PC-9 (cell line): ENCODE results near the gene HIF1AN. TPM values are rescaled to one million over a fixed set of nuclear protein-coding genes. Genes with fewer than 3 reads are reported as not detected.

ENCODE experiments used
- BruUV-seq: library from RNA; stranded (reverse); fragments of 400-500 nt; replicated peaks from 2 replicates; lab custom pipeline; 2021; lab: Mats Ljungman, UMichigan
- CTCF ChIA-PET: fragments of 300-600 bp; sonication (Branson Sonifier 250); formaldehyde crosslinking; loops from one replicate; lab custom pipeline; 2022; ENCODE audit warnings: antibody characterized with exemption; lab: Charles Lee
- POLR2A ChIA-PET: fragments of 300-600 bp; sonication (Branson Sonifier 250); formaldehyde crosslinking; loops from one replicate; lab custom pipeline; 2022; ENCODE audit warnings: antibody characterized with exemption; ENCODE audit not compliant: unreplicated experiment; lab: Charles Lee
- DNase-seq, 2 experiments: peaks; one replicate each; pipeline versions ENCODE4 v3.0.0 to v3.0.0-alpha.2; 2015 to 2022; ENCODE audit warnings: mixed read lengths in 1 of 2
- H2AFZ ChIP-seq: fragments of 200-600 bp; sonication (generic); 2 replicates; pipeline ENCODE4 v1.8.1; 2017; ENCODE audit warnings: antibody characterized with exemption
- H3F3A ChIP-seq: fragments of 200-600 bp; sonication (generic); 2 replicates; pipeline ENCODE4 v1.8.1; 2017; ENCODE audit warnings: antibody characterized with exemption, mild to moderate bottlenecking, low read depth; ENCODE audit not compliant: insufficient read depth
- H3K27ac ChIP-seq: fragments of 200-600 bp; sonication (generic); 2 replicates; pipeline ENCODE4 v1.6.1; 2016; ENCODE audit warnings: mixed run types
- H3K27me3 ChIP-seq: fragments of 200-600 bp; sonication (generic); 2 replicates; pipeline ENCODE4 v1.6.1; 2016; ENCODE audit warnings: low read depth, mixed run types; ENCODE audit not compliant: insufficient read depth
- H3K36me3 ChIP-seq: fragments of 200-600 bp; sonication (generic); 2 replicates; pipeline ENCODE4 v1.6.1; 2016; ENCODE audit warnings: low read depth, mixed run types
- H3K4me1 ChIP-seq: fragments of 200-600 bp; sonication (generic); replicated peaks from 2 replicates; pipeline ENCODE4 v1.6.1; 2016; ENCODE audit warnings: mixed run types; ENCODE audit not compliant: insufficient read depth
- H3K4me2 ChIP-seq: fragments of 200-600 bp; sonication (generic); 2 replicates; pipeline ENCODE4 v1.6.1; 2017; ENCODE audit warnings: mixed run types
- H3K4me3 ChIP-seq: fragments of 200-600 bp; sonication (generic); 2 replicates; pipeline ENCODE4 v1.6.1; 2016; ENCODE audit warnings: mixed run types
- H3K79me2 ChIP-seq: fragments of 200-600 bp; sonication (generic); 2 replicates; pipeline ENCODE4 v1.6.1; 2017; ENCODE audit warnings: low read depth, mixed run types
- H3K9me2 ChIP-seq: fragments of 200-600 bp; sonication (generic); 2 replicates; pipeline ENCODE4 v1.8.1; 2017; ENCODE audit warnings: mild to moderate bottlenecking; ENCODE audit not compliant: insufficient read depth
- H3K9me3 ChIP-seq: fragments of 200-600 bp; sonication (generic); 2 replicates; pipeline ENCODE4 v1.8.1; 2016; ENCODE audit warnings: low read depth; ENCODE audit not compliant: insufficient read depth
- H4K20me1 ChIP-seq: fragments of 200-600 bp; sonication (generic); 2 replicates; pipeline ENCODE4 v1.8.1; 2017; ENCODE audit not compliant: insufficient read depth
- EZH2 ChIP-seq: fragments of 200-600 bp; sonication (generic); IDR thresholded peaks from 2 replicates; pipeline ENCODE4 v1.8.0; 2017; ENCODE audit warnings: antibody characterized with exemption, low read depth
- intact Hi-C: fragments of 100-400 bp; cut with micrococcal nuclease; formaldehyde crosslinking; loops from one replicate; pipeline ENCODE4 v1.10.0; 2022; ENCODE audit not compliant: unreplicated experiment
- total RNA-seq: library from RNA; stranded (reverse); gene quantifications from 2 replicates; pipeline ENCODE4 v1.2.3, GENCODE V29; 2021
- TF ChIP-seq, protein P1 (sequence below): fragments of 200-600 bp; sonication (generic); conservative IDR thresholded peaks from 2 replicates; pipeline ENCODE4 v1.6.1; 2017; ENCODE audit warnings: mixed run types, antibody characterized with exemption, mild to moderate bottlenecking, moderate library complexity

Gene HIF1AN
- total RNA-seq, 1 experiment from 2014 or later: 42.0 TPM

DNA sequence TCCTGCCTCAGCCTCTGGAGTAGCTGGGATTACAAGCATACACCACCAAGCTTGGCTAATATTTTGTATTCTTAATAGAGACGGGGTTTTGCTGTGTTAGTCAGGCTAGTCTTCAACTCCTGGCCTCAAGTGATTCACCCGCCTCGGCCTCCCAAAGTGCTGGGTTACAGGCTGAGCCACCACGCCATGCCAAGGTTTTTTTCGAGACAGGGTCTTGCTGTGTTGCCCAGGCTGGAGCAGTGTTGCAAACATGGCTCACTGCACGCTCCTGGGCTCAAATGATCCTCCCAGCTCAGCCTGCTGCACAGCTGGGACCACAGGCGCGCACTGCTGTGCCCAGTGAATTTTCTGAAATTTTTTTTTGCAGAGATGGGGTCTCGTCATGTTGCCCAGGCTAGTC is 12.8 kb upstream of the HIF1AN start:
- H3K4me3 ChIP-seq: no peak overlapping the region
- no TSS peak for BruUV-seq
- POLR2A ChIA-PET: no interaction called here
- no peak overlapping the region for H2AFZ ChIP-seq
- no peaks in the 10 kb centered on the region for H3F3A ChIP-seq
- H3K9me3 ChIP-seq: no peaks in the 10 kb centered on the region
- H3K36me3 ChIP-seq: no peaks in the 10 kb centered on the region
- H3K27ac ChIP-seq: no peak overlapping the region
- H3K4me2 ChIP-seq: no peak overlapping the region
- H4K20me1 ChIP-seq: no peaks in the 10 kb centered on the region
- intact Hi-C loops: no loop called here
- H3K79me2 ChIP-seq: no peaks in the 10 kb centered on the region
- H3K9me2 ChIP-seq: no peaks in the 10 kb centered on the region
- DNase-seq: no peak
- TF ChIP-seq, protein P1, sequence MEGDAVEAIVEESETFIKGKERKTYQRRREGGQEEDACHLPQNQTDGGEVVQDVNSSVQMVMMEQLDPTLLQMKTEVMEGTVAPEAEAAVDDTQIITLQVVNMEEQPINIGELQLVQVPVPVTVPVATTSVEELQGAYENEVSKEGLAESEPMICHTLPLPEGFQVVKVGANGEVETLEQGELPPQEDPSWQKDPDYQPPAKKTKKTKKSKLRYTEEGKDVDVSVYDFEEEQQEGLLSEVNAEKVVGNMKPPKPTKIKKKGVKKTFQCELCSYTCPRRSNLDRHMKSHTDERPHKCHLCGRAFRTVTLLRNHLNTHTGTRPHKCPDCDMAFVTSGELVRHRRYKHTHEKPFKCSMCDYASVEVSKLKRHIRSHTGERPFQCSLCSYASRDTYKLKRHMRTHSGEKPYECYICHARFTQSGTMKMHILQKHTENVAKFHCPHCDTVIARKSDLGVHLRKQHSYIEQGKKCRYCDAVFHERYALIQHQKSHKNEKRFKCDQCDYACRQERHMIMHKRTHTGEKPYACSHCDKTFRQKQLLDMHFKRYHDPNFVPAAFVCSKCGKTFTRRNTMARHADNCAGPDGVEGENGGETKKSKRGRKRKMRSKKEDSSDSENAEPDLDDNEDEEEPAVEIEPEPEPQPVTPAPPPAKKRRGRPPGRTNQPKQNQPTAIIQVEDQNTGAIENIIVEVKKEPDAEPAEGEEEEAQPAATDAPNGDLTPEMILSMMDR: no peak
- TF ChIP-seq EZH2: no peak
- CTCF ChIA-PET: no interaction called here
- no peaks in the 10 kb centered on the region for H3K4me1 ChIP-seq
- no peaks in the 10 kb centered on the region for H3K27me3 ChIP-seq

DNA sequence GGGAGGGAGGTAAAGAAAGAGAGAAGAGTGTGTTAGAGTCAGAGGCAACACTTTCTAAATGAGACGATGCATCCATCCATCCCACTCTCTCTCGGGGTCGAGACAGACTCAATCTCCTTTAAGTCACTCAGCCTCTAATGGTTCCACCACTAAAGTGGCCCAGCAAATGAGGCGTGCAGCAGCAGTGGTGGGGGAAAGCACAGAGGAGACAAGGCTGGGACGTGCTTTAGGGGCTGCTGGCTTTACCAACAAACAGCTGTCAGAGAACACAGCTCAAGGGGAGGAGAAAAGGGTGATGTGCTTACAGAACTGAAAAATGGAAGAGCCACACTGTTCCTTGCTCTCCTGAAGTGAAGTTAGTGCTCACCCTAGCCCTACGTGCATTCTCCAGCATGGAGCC is 11.5 kb upstream of the HIF1AN start:
- POLR2A ChIA-PET: no interaction called here

DNA sequence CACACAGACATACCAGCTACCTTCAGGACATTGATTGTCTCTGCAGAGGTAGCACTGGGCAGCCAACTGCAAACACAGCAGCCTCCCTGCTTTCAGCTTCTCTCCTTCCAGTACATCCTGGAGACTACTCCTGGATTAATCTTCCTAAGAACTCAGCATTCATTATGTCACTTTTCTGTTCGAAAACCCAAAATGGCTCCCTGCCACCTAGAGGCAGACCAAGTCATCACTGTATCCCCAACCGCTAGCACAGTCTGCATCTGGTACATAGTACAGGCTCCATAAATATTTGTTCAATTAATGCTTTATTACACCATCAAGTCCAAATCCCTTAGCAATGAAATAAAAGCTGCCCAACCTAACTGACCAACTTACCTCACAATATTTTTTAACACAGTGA is 11.1 kb upstream of the HIF1AN start:
- Histone ChIP-seq H3K27me3 (no peaks in the 10 kb centered on the region), H3K79me2 (peaks cover 15% of the 10 kb centered on the region; the same call in 1 of the 2 replicates), H3K4me3 (no peak overlapping the region), H3K4me2 (no peak overlapping the region), H3K4me1 (0 out of 2 replicates have a peak, but pooled peaks cover 7% of the 10 kb centered on the region), H3F3A (no peaks in the 10 kb centered on the region), H3K27ac (no peak overlapping the region), H3K9me3 (no peaks in the 10 kb centered on the region), H4K20me1 (no peaks in the 10 kb centered on the region), H3K36me3 (no peaks in the 10 kb centered on the region), H2AFZ (no peak overlapping the region), H3K9me2 (no peaks in the 10 kb centered on the region)
- BruUV-seq: no TSS peak
- ChIA-PET CTCF (interaction anchor here (0.7 kb wide), 1 partner anchor 182 kb away, joined by 3 read pairs; no protein-coding TSS in a partner anchor), POLR2A (no interaction called here)
- intact Hi-C loops: no loop called here
- no peak for TF ChIP-seq EZH2
- TF ChIP-seq, protein P1: no peak
- DNase-seq: no peak

More for the DNA sequence above, 11.5 kb upstream of the HIF1AN start:
- H3K9me3 ChIP-seq: no peaks in the 10 kb centered on the region
- no peak overlapping the region for H3K27ac ChIP-seq
- H3K4me2 ChIP-seq: no peak overlapping the region
- H3F3A ChIP-seq: no peaks in the 10 kb centered on the region
- H3K4me3 ChIP-seq: no peak overlapping the region
- H2AFZ ChIP-seq: no peak overlapping the region
- CTCF ChIA-PET: no interaction called here
- H3K36me3 ChIP-seq: no peaks in the 10 kb centered on the region
- H3K27me3 ChIP-seq: no peaks in the 10 kb centered on the region
- intact Hi-C loops: no loop called here
- no peak for DNase-seq
- no peaks in the 10 kb centered on the region for H4K20me1 ChIP-seq
- peaks cover 11% of the 10 kb centered on the region; the same call in 1 of the 2 replicates for H3K79me2 ChIP-seq
- no peak for TF ChIP-seq EZH2
- TF ChIP-seq, protein P1: no peak
- H3K9me2 ChIP-seq: no peaks in the 10 kb centered on the region
- BruUV-seq: no TSS peak
- 0 out of 2 replicates have a peak, but pooled peaks cover 7% of the 10 kb centered on the region for H3K4me1 ChIP-seq
